Body of pancreas (tissue), 4 donors: ENCODE results near the gene MC1R.

Source experiments
- CTCF ChIP-seq, 7 experiments: fragments of 450-650 bp in 4 of 7; fragments of 200-600 bp in 3 of 7; sonication (generic) in 3 of 7; IDR thresholded peaks; one replicate each; pipeline ENCODE4 v1.5.1; 2016 to 2019; ENCODE audit warnings: antibody characterized with exemption in 7 of 7
- POLR2A ChIP-seq, 3 donors: fragments of 450-650 bp; IDR thresholded peaks; one replicate each; pipeline ENCODE4 v1.6.1; 2016; ENCODE audit warnings: antibody characterized with exemption in 3 of 3, mild to moderate bottlenecking in 2 of 3

DNA sequence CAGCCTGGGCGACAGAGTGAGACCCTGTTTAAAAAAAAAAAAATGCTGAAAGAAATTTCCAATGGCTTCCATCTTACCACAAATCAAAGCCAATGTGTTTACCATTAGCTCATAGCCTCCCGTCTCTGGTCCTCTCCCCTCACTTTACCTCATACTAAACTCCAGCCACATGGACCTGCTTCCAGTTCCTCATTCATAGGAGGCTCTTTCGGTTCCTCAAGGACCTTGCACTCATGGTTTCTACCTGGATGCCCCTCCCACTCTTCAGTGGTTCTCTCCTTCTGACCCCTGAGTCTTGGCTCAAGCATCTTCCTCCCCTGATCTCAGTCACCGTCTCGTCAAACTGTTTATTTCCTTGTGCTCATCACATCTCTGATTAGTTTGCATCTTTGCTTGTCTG is 26.1 kb downstream of the MC1R start:
- TF ChIP-seq POLR2A (IDR thresholded peaks at IDR 0.05) (no peak), CTCF (IDR thresholded peaks at IDR 0.05) (no peak)
